Measurements from ENCODE around the gene ROMO1.
"Not testable (repeated sequence)": the region's sequence is repeated elsewhere in the genome, so short reads cannot be mapped to it uniquely, and the experiment has no call there.

Gene ROMO1

DNA sequence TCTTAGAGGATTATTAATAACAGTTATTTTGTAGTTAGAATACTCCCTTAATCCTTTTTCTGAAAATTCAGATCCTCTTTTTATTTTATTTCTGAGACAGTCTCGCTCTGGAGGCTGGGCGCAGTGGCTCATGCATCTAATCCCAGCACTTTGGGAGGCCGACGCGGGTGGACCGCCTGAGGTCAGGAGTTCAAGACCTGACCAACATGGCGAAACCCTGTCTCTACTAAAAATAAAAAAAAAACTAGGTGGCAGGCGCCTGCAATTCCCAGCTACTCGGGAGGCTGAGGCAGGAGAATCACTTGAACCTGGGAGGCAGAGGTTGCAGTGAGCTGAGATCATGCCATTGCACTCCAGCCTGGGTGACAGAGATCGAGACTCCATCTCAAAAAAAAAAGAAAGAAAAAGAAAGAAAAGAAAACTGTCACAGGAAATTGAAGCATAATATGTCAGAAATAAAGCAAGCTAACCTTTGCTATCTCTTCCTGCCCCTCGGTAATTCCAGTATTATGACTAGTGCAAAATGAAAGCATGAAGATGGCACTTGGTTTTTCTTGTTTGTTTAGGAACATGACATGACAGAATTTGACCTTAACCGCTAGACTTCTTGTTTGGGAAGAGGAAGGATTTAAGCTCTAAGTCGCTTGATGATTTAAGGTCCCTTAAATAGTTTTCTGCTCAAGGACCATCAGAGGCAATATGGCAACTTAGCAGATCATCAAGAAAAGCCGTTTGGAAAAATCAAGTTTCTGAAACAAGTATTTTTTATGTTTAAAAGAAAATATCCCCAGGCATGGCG is 44.7 kb downstream of the ROMO1 start:
- no peak for DNase-seq (ENCODE audit: low read depth, low spot score)
- TF ChIP-seq, protein P1, sequence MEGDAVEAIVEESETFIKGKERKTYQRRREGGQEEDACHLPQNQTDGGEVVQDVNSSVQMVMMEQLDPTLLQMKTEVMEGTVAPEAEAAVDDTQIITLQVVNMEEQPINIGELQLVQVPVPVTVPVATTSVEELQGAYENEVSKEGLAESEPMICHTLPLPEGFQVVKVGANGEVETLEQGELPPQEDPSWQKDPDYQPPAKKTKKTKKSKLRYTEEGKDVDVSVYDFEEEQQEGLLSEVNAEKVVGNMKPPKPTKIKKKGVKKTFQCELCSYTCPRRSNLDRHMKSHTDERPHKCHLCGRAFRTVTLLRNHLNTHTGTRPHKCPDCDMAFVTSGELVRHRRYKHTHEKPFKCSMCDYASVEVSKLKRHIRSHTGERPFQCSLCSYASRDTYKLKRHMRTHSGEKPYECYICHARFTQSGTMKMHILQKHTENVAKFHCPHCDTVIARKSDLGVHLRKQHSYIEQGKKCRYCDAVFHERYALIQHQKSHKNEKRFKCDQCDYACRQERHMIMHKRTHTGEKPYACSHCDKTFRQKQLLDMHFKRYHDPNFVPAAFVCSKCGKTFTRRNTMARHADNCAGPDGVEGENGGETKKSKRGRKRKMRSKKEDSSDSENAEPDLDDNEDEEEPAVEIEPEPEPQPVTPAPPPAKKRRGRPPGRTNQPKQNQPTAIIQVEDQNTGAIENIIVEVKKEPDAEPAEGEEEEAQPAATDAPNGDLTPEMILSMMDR (IDR thresholded peaks at IDR 0.05; ENCODE audit: low read depth, low read length), result no peak
- in situ Hi-C loops (cut with HindIII; ENCODE audit: low sequenced_read_pairs), result no loop called here
- H3K4me3 ChIP-seq (ENCODE audit: low read depth, low read length), result no peak overlapping the region

DNA sequence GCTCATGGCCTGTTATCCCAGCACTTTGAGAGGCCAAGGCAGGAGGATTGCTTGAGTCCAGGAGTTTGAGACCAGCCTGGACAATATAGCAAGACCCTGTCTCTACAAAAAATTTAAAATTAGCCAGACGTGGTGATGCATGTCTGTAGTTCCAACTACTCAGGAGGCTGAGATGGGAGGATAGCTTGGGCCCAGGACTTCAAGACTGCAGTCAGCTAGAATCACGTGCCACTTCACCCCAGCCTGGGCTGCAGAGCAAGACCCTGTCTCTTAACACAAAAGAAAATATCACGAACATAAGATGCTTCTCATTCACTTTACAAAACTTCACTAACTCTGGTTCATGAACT is 45.3 kb downstream of the ROMO1 start:
- DNase-seq (ENCODE audit: low read depth, low spot score); in situ Hi-C loops (cut with HindIII; ENCODE audit: low sequenced_read_pairs); H3K4me3 ChIP-seq (ENCODE audit: low read depth, low read length): not testable (repeated sequence)
